ENCODE data around the gene GJC2. TPM values are rescaled to one million over a fixed set of nuclear protein-coding genes. Genes with fewer than 3 reads are reported as not detected.

GJC2 gene
- total and polyA plus RNA-seq, 10 of the 15 experiments (the other 5 are each of a cell fraction or from before 2014, with no cell fraction given), result 0.04 to 0.44 (median 0.07) TPM; not detected in 4

DNA sequence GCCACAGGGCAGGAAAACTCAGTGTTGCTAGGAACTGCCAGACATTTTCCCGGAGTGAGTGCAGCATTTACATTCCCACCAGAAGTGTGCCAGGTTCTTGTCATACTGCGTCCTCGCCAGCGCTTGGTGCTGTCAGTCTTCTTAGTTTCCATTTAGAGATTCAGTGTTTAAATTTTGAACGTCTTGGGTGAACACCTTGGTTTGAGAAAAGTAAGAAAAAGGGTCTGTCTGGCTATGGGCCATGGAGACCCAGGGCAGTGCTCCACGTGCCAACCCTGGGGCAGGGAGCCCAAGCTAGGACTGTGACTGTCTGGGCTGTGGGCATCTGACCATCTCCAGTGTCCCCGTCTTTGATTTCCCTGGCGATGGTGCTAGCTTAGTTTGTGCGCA is 31.9 kb downstream of the GJC2 start (continued):
- TF ChIP-seq, protein P1, sequence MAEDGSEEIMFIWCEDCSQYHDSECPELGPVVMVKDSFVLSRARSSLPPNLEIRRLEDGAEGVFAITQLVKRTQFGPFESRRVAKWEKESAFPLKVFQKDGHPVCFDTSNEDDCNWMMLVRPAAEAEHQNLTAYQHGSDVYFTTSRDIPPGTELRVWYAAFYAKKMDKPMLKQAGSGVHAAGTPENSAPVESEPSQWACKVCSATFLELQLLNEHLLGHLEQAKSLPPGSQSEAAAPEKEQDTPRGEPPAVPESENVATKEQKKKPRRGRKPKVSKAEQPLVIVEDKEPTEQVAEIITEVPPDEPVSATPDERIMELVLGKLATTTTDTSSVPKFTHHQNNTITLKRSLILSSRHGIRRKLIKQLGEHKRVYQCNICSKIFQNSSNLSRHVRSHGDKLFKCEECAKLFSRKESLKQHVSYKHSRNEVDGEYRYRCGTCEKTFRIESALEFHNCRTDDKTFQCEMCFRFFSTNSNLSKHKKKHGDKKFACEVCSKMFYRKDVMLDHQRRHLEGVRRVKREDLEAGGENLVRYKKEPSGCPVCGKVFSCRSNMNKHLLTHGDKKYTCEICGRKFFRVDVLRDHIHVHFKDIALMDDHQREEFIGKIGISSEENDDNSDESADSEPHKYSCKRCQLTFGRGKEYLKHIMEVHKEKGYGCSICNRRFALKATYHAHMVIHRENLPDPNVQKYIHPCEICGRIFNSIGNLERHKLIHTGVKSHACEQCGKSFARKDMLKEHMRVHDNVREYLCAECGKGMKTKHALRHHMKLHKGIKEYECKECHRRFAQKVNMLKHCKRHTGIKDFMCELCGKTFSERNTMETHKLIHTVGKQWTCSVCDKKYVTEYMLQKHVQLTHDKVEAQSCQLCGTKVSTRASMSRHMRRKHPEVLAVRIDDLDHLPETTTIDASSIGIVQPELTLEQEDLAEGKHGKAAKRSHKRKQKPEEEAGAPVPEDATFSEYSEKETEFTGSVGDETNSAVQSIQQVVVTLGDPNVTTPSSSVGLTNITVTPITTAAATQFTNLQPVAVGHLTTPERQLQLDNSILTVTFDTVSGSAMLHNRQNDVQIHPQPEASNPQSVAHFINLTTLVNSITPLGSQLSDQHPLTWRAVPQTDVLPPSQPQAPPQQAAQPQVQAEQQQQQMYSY (CRISPR knock-in tag; IDR thresholded peaks at IDR 0.05), result no peak
- TF ChIP-seq, protein P2, sequence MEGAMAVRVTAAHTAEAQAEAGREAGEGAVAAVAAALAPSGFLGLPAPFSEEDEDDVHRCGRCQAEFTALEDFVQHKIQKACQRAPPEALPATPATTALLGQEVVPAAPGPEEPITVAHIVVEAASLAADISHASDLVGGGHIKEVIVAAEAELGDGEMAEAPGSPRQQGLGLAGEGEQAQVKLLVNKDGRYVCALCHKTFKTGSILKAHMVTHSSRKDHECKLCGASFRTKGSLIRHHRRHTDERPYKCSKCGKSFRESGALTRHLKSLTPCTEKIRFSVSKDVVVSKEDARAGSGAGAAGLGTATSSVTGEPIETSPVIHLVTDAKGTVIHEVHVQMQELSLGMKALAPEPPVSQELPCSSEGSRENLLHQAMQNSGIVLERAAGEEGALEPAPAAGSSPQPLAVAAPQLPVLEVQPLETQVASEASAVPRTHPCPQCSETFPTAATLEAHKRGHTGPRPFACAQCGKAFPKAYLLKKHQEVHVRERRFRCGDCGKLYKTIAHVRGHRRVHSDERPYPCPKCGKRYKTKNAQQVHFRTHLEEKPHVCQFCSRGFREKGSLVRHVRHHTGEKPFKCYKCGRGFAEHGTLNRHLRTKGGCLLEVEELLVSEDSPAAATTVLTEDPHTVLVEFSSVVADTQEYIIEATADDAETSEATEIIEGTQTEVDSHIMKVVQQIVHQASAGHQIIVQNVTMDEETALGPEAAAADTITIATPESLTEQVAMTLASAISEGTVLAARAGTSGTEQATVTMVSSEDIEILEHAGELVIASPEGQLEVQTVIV (IDR thresholded peaks at IDR 0.05; ENCODE audit: borderline replicate concordance, partially characterized antibody), result no peak
- TF ChIP-seq SIN3A (IDR thresholded peaks at IDR 0.05; ENCODE audit: low read depth, low read length) (no peak), BRCA1 (IDR thresholded peaks at IDR 0.05; ENCODE audit: low read depth, low read length) (no peak), SKIL (IDR thresholded peaks at IDR 0.05; ENCODE audit: low read depth, poor library complexity, severe bottlenecking) (no peak)
- TF ChIP-seq, protein P3, sequence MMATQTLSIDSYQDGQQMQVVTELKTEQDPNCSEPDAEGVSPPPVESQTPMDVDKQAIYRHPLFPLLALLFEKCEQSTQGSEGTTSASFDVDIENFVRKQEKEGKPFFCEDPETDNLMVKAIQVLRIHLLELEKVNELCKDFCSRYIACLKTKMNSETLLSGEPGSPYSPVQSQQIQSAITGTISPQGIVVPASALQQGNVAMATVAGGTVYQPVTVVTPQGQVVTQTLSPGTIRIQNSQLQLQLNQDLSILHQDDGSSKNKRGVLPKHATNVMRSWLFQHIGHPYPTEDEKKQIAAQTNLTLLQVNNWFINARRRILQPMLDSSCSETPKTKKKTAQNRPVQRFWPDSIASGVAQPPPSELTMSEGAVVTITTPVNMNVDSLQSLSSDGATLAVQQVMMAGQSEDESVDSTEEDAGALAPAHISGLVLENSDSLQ (IDR thresholded peaks at IDR 0.05), result no peak
